ENCODE data around the gene DUS2.
"Not testable (repeated sequence)": the region's sequence is repeated elsewhere in the genome, so short reads cannot be mapped to it uniquely, and the experiment has no call there.

DUS2 gene

DNA sequence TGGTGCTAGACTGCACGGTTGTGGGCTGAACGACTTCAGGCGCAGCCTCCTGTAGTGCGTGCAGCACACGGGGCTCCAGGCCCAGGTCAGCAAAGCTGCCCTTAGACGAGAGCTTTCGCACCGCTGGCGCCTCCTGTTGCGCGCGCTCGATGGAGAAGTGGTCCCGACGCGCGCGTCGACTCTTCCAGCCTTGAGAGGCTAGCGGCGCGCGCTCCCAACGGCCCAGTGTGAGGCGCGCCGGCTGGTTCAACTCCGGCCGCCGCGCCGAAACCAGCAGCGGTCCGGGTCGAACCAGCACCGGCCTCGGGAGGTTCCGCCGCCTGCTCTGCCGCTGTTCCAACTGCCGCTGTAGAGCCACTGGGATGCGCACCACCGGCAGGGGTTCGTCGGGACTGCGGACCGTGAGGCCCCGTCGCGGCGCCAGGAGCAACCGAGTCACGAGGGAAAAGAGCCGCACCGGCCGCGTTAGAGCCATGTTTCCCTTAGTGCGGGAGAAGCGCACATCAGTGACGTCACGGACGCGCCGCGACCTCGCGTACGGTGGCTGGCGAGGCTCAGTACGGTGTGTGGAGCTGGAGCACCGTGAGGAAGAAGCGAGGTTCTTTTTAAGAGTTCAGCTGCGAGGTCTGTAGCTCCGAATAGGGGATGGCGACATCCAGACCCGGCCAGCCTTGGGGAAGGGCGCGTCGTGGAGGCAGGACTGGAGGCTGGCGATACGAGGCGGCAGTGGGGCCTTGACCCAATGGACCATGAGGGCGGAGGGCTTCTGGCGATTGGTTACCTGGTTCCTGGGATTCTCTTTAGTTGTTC, at the start of gene DUS2, which contains the start of gene DDX28:
Gene DUS2 (plus strand): TSS at position 557 of the 810 bp plus-strand sequence. CDS start 14,740 bp downstream, outside the sequence.
Gene DDX28 (minus strand): TSS at position 505 of the 810 bp plus-strand sequence. CDS start 30 bp downstream, at position 475.
- DNase-seq (ENCODE audit: low read depth in 2 of 2): peak; percentile 91 to 95

DNA sequence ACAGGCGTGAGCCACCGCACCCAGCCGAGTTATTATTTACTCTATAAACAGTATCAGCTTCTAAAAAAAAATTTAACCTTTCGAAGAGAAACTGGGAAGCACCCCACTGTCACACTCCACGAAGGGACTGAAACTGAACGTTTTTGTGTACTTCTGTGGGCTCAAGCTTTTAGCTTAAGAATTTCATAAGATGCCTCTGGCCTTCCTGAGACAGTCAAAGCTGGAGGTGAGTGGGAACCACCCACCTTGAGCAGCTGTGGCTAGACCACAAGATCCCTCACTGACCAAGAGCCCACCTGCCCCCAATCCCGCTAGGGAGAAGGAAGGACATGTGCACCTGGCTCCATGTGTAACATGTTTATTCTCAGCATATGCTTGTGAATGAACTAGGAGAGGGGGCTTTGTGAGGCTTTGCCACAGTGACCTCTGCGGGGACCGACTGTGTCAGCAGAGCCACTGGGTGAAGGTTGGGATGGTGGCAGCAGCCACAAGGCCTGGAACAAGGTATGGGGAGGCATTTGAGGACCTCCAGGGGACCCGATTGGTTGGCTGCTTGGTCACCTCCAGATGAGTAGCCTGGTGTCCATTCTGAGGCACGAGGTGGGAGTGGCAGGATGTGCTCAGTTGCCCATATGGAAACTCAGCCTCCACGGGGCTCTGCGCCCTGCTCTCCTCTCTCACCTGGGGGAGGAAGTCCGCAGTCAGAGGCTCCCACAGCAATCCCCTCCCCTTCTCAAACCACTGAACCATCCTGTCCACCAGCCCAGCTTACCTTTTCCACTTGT, 47.6 kb upstream of the DUS2 start:
- no peak for DNase-seq (ENCODE audit: low read depth in 2 of 2)

GRCh38 chr16:67976205-67976604, 46.9 kb upstream of the DUS2 start:
- DNase-seq (ENCODE audit: low read depth in 2 of 2): no peak

- DNase-seq (ENCODE audit: low read depth in 2 of 2): no peak
Measured at GRCh38 chr16:67977005-67977404, 46.1 kb upstream of the DUS2 start.

- DNase-seq (ENCODE audit: low read depth in 2 of 2): no peak
Measured at GRCh38 chr16:67977469-67978227, 45.4 kb upstream of the DUS2 start.

- DNase-seq (ENCODE audit: low read depth in 2 of 2): no peak
Measured at GRCh38 chr16:67979955-67980678, 43.0 kb upstream of the DUS2 start, which contains the start of gene DPEP3. TSS of gene DPEP3 (minus strand) at chr16:67980499. CDS start at chr16:67980380, 119 bp downstream.

GRCh38 chr16:67982011-67982696, 40.9 kb upstream of the DUS2 start:
- DNase-seq (ENCODE audit: low read depth in 2 of 2): no peak

GRCh38 chr16:67986949-67987348, 36.1 kb upstream of the DUS2 start:
- DNase-seq (ENCODE audit: low read depth in 2 of 2): no peak

GRCh38 chr16:67987460-67988160, 35.5 kb upstream of the DUS2 start:
- no peak for DNase-seq (ENCODE audit: low read depth in 2 of 2)

- DNase-seq (ENCODE audit: low read depth in 2 of 2): no peak
Measured at GRCh38 chr16:67988675-67989074, 34.4 kb upstream of the DUS2 start.

GRCh38 chr16:67989322-67990017, 33.6 kb upstream of the DUS2 start:
- DNase-seq (ENCODE audit: low read depth in 2 of 2): no peak

DNA sequence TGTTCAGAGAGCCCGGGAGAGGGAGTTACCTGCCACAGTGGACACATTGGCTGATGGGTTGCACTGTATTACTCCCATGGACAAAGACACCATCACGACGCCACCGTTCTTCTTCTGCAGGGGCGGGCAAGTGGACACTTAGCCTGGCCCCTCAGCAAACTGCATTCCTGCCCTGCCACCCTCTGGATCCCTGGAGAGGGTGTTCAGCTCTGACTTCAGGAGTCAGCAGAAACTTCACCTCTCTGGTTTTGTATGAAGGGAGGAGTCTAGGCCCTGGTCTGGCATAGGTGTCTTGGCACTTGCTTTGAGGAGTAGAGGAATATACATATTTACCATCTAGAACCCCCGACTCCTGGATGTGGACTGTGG, 33.1 kb upstream of the DUS2 start:
- no peak for DNase-seq (ENCODE audit: low read depth in 2 of 2)

- no peak for DNase-seq (ENCODE audit: low read depth in 2 of 2)
Measured at GRCh38 chr16:67992661-67993206, 30.4 kb upstream of the DUS2 start.

DNA sequence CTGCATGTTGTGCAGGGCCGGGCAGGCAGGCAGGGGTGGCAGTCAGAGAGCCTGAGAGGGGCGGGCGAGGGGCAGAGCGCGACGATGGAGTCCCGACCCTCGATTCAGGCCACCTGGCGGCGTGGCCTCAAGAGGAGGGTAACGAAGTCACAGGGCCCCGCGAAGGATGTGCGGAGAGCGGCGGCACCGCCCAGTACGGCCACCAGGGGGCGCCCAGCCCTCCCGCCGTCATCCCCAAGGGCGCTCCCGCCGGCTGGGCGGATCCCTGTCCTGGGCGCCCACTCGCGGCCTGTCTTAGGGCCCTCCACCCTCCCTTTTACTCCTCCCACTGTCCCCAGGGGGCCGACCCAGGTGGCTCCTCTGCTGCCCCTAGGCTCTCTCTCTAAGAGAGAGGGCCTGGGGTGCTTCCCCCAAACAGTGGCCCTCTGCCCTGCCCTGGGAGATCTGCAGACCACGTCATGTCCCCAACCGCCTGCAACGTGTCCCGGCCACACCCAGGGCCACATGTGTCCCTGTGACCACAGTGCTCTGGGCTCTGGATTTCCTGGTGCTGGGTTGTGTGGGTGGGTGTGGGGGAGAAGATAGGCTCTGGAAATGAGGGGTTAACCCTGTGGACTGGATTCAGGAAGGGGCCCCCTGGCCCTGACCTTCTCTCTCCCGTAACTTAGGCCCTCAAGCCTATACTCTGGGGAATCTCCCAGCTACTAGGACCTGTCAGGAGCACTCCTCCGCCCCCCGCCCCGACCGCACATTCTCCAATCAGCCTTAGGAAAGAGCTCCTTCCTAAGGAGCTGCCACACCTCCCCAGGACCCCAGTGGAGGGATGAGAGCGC, 29.7 kb upstream of the DUS2 start:
- peak; percentile 69 to 77 for DNase-seq (ENCODE audit: low read depth in 2 of 2)

- not testable (repeated sequence) for DNase-seq (ENCODE audit: low read depth in 2 of 2)
Measured at GRCh38 chr16:67994040-67994408, 29.1 kb upstream of the DUS2 start.

- peak in 1 of 2 experiments; percentile 22 for DNase-seq (ENCODE audit: low read depth in 2 of 2)
Measured at GRCh38 chr16:67995423-67995822, 27.7 kb upstream of the DUS2 start.

DNA sequence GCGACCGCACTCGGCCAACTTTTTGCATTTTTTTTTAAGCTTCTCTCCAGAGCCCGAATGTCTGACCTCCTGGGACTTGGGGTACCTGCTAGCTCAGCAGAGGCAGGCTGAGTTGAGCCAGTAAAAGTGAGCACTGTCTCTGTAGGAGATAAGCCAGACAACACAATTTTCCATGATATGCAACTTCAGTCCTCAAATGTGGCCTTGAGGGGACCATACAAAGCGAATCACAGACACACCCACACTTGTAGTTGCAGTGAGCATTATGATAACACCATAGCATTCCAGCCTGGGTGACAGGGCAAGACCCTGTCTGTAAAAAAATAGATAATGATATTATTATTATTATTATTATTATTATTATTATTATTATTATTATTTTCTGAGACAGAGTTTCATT, 26.4 kb upstream of the DUS2 start:
- no peak for DNase-seq (ENCODE audit: low read depth in 2 of 2)

DNA sequence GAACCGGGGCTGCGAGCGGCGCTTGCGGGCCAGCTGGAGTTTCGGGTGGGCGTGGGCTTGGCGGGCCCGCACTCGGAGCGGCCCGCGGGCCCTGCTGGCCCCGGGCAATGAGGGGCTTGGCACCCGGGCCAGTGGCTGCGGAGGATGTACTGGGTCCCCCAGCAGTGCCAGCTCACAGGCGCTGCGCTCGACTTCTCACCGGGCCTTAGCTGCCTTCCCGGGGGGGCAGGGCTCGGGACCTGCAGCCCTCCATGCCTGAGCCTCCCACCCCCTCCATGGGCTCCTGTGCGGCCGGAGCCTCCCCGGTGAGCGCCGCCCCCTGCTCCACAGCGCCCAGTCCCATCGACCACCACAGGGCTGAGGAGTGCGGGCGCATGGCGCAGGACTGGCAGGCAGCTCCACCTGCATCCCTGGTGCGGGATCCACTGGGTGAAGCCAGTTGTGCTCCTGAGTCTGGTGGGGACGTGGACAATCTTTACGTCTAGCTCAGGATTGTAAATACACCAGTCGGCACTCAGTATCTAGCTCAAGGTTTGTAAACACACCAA, 24.8 kb upstream of the DUS2 start:
- DNase-seq (ENCODE audit: low read depth in 2 of 2): not testable (repeated sequence)

All from stimulated activated CD4-positive, alpha-beta T cell treated with anti-CD3 and anti-CD28 coated beads, Interleukin-12 subunit alpha, Interleukin-12 subunit beta, amount 100 ng/mL, for 24 hours (primary cell).